Astrocyte (in vitro differentiated cells and primary cell): ENCODE data around the gene ITGA2. TPM values are rescaled to one million over a fixed set of nuclear protein-coding genes. Genes with fewer than 3 reads are reported as not detected.

Source experiments
- DNase-seq: peaks from one replicate; pipeline ENCODE4 v3.0.0-alpha.2; 2010; ENCODE audit warnings: low read depth
- FAIRE-seq: peaks from 2 replicates; lab custom pipeline; 2011; peaks lifted over from hg19 to GRCh38; lab: Jason Lieb, UNC
- H2AFZ ChIP-seq: 2 replicates; pipeline ENCODE4 v1.6.0; 2012; ENCODE audit warnings: low read depth, low read length, inconsistent platforms
- H3K27ac ChIP-seq: 2 replicates; pipeline ENCODE4 v1.5.1; 2011; ENCODE audit warnings: low read depth, low read length, inconsistent platforms
- H3K27me3 ChIP-seq: 2 replicates; pipeline ENCODE4 v1.6.0; 2011; ENCODE audit warnings: low read length, inconsistent platforms; ENCODE audit not compliant: insufficient read depth
- H3K36me3 ChIP-seq: 2 replicates; pipeline ENCODE4 v1.5.1; 2011; ENCODE audit warnings: low read length, inconsistent platforms; ENCODE audit not compliant: insufficient read depth
- H3K4me1 ChIP-seq: 2 replicates; pipeline ENCODE4 v1.5.1; 2011; ENCODE audit warnings: low read length, inconsistent platforms; ENCODE audit not compliant: insufficient read depth
- H3K4me2 ChIP-seq: 2 replicates; pipeline ENCODE4 v1.6.0; 2012; ENCODE audit warnings: low read length, inconsistent platforms
- H3K4me3 ChIP-seq: 2 replicates; pipeline ENCODE4 v1.5.1; 2011; ENCODE audit warnings: low read depth, mild to moderate bottlenecking, low read length, inconsistent platforms; ENCODE audit not compliant: insufficient read depth
- H3K79me2 ChIP-seq: 2 replicates; pipeline ENCODE4 v1.6.0; 2012; ENCODE audit warnings: mild to moderate bottlenecking, low read length, inconsistent platforms; ENCODE audit not compliant: insufficient read depth
- H3K9ac ChIP-seq: 2 replicates; pipeline ENCODE4 v1.6.0; 2012; ENCODE audit warnings: mild to moderate bottlenecking, low read length, inconsistent platforms
- H3K9me3 ChIP-seq: 2 replicates; pipeline ENCODE4 v1.5.1; 2012; ENCODE audit warnings: low read depth, mild to moderate bottlenecking, low read length, inconsistent platforms; ENCODE audit not compliant: insufficient read depth
- H4K20me1 ChIP-seq: 2 replicates; pipeline ENCODE4 v1.6.0; 2012; ENCODE audit warnings: low read length, inconsistent platforms; ENCODE audit not compliant: insufficient read depth
- H3K27ac Mint-ChIP-seq: one replicate; pipeline ENCODE4 v1.8.0; 2021; ENCODE audit warnings: mild to moderate bottlenecking, mixed read lengths; ENCODE audit not compliant: unreplicated experiment
- H3K27me3 Mint-ChIP-seq: one replicate; pipeline ENCODE4 v1.8.0; 2021; ENCODE audit warnings: low read depth, mixed read lengths; ENCODE audit not compliant: unreplicated experiment
- H3K36me3 Mint-ChIP-seq: one replicate; pipeline ENCODE4 v1.8.0; 2021; ENCODE audit warnings: low read depth, mixed read lengths; ENCODE audit not compliant: unreplicated experiment
- H3K4me1 Mint-ChIP-seq: one replicate; pipeline ENCODE4 v1.8.0; 2021; ENCODE audit warnings: low read depth, mixed read lengths; ENCODE audit not compliant: unreplicated experiment
- H3K4me3 Mint-ChIP-seq: one replicate; pipeline ENCODE4 v1.8.0; 2021; ENCODE audit warnings: mild to moderate bottlenecking, moderate library complexity, mixed read lengths; ENCODE audit not compliant: unreplicated experiment
- H3K9me3 Mint-ChIP-seq: one replicate; pipeline ENCODE4 v1.8.0; 2021; ENCODE audit warnings: mild to moderate bottlenecking, mixed read lengths; ENCODE audit not compliant: unreplicated experiment
- EZH2 ChIP-seq: IDR thresholded peaks from 2 replicates; pipeline ENCODE4 v1.6.1; 2012; ENCODE audit warnings: mild to moderate bottlenecking, low read length, inconsistent platforms; ENCODE audit not compliant: insufficient read depth
- total RNA-seq: library from RNA; stranded (reverse); gene quantifications from 2 replicates; pipeline ENCODE4 v1.2.1, GENCODE V29; 2021
- TF ChIP-seq, protein P1 (sequence below): IDR thresholded peaks from 2 replicates; pipeline ENCODE4 v1.5.1; 2011; ENCODE audit warnings: low read depth, mild to moderate bottlenecking, inconsistent platforms, low read length, moderate library complexity; ENCODE audit not compliant: insufficient read depth

The ITGA2 gene
- total RNA-seq, 1 donor from 2014 or later = 35.9 TPM

DNA sequence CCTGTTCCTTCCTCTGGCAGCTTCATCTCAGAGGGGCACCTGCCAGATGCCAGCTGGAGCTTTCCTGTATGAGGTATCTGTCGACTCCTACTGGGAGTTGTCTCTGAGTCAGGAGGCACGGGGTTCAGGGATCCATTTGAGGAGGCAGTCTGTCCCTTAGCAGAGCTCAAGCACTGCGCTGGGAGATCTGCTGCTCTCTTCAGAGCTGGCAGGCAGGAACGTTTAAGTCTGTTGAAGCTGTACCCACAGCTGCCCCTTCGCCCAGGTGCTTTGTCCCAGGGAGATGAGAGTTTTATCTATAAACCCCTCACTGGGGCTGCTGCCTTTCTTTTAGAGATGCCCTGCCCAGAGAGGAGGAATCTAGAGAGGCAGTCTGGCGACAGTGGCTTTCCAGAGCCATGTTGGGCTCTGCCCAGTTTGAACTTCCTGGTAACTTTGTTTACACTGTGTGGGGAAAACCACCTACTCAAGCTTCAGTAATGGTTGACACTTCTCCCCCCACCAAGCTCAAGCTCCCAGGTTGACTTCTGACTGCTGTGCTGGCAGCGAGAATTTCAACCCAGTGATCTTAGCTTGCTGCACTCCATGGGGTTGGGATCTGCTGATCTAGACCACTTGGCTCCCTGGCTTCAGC lies 11.8 kb upstream of the ITGA2 start:
- H4K20me1 ChIP-seq = no peaks in the 10 kb centered on the region
- no peak overlapping the region for H3K9ac ChIP-seq
- no peak overlapping the region for H3K4me3 ChIP-seq
- peaks cover 3% of the 10 kb centered on the region for H3K36me3 Mint-ChIP-seq
- DNase-seq (no peak), FAIRE-seq (no peak)
- H2AFZ ChIP-seq = no peak overlapping the region
- peaks cover 33% of the 10 kb centered on the region for H3K9me3 Mint-ChIP-seq
- no peaks in the 10 kb centered on the region for H3K9me3 ChIP-seq
- H3K79me2 ChIP-seq = no peaks in the 10 kb centered on the region
- H3K27me3 Mint-ChIP-seq = peaks cover 7% of the 10 kb centered on the region
- no peaks in the 10 kb centered on the region for H3K4me1 Mint-ChIP-seq
- H3K4me3 Mint-ChIP-seq = no peak overlapping the region
- no peaks in the 10 kb centered on the region for H3K27me3 ChIP-seq
- H3K27ac ChIP-seq = no peak overlapping the region
- no peak overlapping the region for H3K27ac Mint-ChIP-seq
- H3K36me3 ChIP-seq = no peaks in the 10 kb centered on the region
- no peak overlapping the region for H3K4me2 ChIP-seq
- TF ChIP-seq EZH2 = no peak
- no peaks in the 10 kb centered on the region for H3K4me1 ChIP-seq

DNA sequence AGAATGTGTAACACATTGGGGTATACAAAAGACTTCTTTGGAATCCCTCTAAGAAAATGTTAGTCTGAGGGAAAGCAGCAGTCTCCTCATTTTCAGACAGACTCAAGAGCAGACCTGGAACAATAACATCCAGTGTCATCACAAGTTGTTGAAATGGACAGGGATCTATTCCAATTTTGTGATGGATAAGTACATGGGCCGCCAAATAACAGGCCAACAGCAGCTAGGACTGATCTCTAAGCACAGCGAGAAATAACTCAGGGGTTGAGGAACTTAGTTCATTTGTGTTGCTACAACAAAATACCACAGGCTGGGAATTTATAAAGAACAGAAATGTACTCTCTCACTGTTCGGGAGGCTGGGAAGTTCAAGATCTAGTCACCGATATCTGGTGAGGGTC lies 7.6 kb upstream of the ITGA2 start:
- Mint-ChIP-seq H3K4me1 (peaks cover 12% of the 10 kb centered on the region), H3K27ac (no peak overlapping the region), H3K36me3 (no peaks in the 10 kb centered on the region), H3K4me3 (no peak overlapping the region), H3K9me3 (peaks cover 12% of the 10 kb centered on the region), H3K27me3 (no peaks in the 10 kb centered on the region)
- Histone ChIP-seq H3K79me2 (no peaks in the 10 kb centered on the region), H3K27me3 (no peaks in the 10 kb centered on the region), H3K9me3 (no peaks in the 10 kb centered on the region), H3K27ac (no peak overlapping the region), H3K4me3 (no peak overlapping the region), H3K9ac (no peak overlapping the region), H3K4me2 (no peak overlapping the region), H4K20me1 (no peaks in the 10 kb centered on the region), H3K4me1 (peaks cover 6% of the 10 kb centered on the region), H3K36me3 (no peaks in the 10 kb centered on the region), H2AFZ (no peak overlapping the region)
- TF ChIP-seq, protein P1, sequence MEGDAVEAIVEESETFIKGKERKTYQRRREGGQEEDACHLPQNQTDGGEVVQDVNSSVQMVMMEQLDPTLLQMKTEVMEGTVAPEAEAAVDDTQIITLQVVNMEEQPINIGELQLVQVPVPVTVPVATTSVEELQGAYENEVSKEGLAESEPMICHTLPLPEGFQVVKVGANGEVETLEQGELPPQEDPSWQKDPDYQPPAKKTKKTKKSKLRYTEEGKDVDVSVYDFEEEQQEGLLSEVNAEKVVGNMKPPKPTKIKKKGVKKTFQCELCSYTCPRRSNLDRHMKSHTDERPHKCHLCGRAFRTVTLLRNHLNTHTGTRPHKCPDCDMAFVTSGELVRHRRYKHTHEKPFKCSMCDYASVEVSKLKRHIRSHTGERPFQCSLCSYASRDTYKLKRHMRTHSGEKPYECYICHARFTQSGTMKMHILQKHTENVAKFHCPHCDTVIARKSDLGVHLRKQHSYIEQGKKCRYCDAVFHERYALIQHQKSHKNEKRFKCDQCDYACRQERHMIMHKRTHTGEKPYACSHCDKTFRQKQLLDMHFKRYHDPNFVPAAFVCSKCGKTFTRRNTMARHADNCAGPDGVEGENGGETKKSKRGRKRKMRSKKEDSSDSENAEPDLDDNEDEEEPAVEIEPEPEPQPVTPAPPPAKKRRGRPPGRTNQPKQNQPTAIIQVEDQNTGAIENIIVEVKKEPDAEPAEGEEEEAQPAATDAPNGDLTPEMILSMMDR = no peak
- TF ChIP-seq EZH2 = no peak
- DNase-seq = no peak
- no peak for FAIRE-seq

DNA sequence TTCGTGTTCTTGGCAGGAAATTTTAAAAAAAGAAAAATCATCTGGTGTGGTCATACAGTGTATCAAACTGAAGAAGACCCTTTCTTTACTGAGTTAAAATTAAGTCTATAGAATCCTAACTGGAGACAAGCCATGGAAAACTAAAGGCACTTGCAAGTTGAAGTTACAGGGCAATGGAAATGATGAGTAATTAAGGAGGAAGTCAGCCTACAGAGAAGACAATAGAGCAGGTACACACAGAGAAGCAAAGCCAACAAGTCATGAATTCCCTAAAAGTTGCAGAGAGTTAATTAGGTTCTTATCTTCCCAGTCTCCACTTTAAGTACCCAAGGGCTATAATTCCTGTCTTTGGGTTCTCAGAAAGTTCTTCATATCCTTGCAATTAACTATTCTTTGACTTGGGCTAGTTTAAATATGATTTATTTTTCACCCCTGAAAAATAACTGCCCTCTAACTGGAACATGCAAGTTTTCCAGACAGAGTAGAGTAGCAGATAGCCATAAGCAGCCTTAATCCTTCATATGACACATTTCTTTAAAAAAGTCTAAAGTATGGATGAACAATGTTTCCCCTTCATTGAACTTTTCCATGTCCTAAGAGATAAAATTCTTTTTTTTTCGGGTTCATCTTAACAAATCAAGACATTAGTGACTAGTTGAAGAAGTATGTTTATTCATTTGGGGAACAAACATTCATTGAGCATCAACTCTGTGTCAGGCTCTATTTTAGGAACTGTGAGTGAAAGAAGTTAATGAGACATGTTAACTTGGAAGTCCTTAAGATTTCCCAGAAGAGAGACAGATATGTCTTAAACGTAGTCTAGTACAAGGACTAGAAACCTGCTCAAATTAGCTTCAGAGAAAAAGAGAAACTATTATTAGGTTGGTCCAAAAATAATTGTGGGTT lies 5.2 kb upstream of the ITGA2 start:
- no peak overlapping the region for H3K4me3 ChIP-seq
- H3K27me3 ChIP-seq = no peaks in the 10 kb centered on the region
- Mint-ChIP-seq H3K27me3 (no peaks in the 10 kb centered on the region), H3K9me3 (no peaks in the 10 kb centered on the region), H3K4me1 (peaks cover 26% of the 10 kb centered on the region), H3K27ac (no peak overlapping the region), H3K4me3 (no peak overlapping the region), H3K36me3 (no peaks in the 10 kb centered on the region)
- peak overlapping the region; percentile 44 for H3K27ac ChIP-seq
- TF ChIP-seq, protein P1 = no peak
- TF ChIP-seq EZH2 = no peak
- H2AFZ ChIP-seq = no peak overlapping the region
- DNase-seq (peak; percentile 87), FAIRE-seq (peak; percentile 73)
- no peaks in the 10 kb centered on the region for H3K79me2 ChIP-seq
- peak overlapping the region; percentile 3 for H3K4me2 ChIP-seq
- peaks cover 23% of the 10 kb centered on the region for H3K4me1 ChIP-seq
- no peak overlapping the region for H3K9ac ChIP-seq
- no peaks in the 10 kb centered on the region for H4K20me1 ChIP-seq
- no peaks in the 10 kb centered on the region for H3K36me3 ChIP-seq
- no peaks in the 10 kb centered on the region for H3K9me3 ChIP-seq
